NCI-H1092 treated with DMSO at 0.1 percent for 48 hours (cell line): ENCODE data around the gene TM4SF1.
"Not testable (repeated sequence)": the region's sequence is repeated elsewhere in the genome, so short reads cannot be mapped to it uniquely, and the experiment has no call there.

Experiments used
- DNase-seq: peaks from one replicate; lab custom pipeline; 2025; lab: John Stamatoyannopoulos, UW

Gene TM4SF1

DNA sequence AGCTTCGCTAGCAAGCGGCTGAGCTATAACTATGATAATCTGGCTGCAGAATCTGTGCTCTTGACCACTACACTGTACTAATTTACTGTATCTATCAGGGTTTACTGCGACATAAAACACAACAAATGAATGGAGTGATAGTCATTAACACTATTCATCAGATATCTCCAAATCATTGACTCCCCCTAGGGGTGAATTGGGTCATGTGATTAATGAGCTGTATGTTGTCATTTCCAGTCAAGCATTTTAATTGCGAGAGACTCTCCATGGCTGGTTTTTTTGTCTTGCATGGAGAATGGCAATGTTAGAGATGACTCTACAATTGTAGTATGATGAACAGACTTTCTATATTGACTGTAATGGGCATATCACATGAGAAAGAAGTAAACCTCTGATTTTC lies 33.5 kb downstream of the TM4SF1 start:
- DNase-seq: no peak

DNA sequence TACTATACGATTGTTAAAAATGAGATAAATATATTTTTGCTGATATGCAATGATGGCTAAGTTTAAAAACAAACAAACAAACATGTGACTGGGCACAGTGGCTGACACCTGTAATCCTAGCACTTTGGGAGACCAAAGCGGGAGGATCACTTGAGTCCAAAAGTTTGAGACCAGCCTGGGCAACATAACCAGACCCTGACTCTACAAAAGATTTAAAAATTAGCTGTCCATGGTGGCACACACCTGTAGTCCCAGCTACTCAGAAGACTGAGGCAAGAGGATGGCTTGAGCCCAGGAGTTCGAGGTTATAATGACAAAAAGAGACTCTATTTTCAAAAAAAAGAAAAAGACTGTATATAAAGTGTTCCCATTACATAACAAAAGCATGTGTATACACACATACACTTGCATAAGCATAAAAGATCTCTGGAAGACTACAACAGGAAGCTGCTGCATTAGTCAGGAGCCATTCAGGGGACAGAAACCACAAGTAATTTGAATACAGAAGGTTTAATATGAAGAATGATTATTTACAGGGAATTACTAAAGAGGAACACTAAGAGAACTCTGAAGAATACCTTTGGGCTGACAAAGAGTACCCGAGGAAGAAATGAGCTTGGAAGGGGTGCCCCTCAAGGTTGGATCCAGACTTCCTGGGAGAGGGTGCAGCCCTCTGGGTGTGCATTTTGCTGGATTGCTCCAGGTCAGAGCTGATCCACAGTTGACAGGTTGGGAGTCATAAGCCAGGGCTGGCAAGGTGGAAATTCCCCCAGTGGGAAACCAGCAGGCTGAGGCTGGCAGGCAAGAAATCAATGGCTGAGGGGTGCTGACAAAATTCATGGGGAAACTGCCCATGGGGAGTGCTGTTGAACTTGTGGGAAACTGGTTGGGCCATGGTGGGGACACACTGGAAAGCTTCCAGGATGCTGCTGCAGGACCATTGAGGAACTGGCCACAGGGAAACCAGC lies 34.8 kb downstream of the TM4SF1 start:
- DNase-seq: no peak

- peak; percentile 98 for DNase-seq
These were observed 37.0 kb downstream of the TM4SF1 start for GRCh38 chr3:149340310-149340933.

GRCh38 chr3:149339931-149340309 lies 37.5 kb downstream of the TM4SF1 start:
- peak; percentile 89 for DNase-seq

DNA sequence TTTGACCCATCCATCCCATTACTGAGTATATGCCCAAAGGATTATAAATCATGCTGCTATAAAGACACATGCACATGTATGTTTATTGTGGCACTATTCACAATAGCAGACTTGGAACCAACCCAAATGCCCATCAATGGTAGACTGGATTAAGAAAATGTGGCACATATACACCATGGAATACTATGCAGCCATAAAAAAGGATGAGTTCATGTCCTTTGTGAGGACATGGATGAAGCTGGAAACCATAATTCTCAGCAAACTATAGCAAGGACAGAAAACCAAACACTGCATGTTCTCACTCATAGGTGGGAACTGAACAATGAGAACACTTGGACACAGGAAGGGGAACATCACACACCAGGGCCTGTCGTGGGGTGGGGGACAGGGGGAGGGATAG lies 40.0 kb downstream of the TM4SF1 start:
- DNase-seq: not testable (repeated sequence)

DNA sequence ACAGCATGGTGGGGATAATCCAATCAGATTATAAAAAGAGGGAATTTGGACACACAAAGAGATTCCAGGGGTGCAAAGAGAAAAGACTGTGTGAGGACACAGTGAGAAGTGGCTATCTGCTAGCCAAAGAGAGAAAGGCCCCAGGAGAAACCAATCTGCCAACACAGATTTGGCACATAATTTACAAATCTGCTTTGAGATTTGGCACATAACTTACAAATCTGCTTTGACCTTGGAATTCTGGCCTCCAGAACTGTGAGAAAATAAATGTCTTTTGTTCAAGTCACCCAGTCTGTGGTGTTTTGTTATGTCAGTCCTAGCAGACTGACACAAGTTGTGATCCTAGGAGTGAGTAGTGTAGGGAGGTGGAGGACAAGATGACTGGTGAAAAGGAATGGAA lies 40.5 kb downstream of the TM4SF1 start:
- no peak for DNase-seq

DNA sequence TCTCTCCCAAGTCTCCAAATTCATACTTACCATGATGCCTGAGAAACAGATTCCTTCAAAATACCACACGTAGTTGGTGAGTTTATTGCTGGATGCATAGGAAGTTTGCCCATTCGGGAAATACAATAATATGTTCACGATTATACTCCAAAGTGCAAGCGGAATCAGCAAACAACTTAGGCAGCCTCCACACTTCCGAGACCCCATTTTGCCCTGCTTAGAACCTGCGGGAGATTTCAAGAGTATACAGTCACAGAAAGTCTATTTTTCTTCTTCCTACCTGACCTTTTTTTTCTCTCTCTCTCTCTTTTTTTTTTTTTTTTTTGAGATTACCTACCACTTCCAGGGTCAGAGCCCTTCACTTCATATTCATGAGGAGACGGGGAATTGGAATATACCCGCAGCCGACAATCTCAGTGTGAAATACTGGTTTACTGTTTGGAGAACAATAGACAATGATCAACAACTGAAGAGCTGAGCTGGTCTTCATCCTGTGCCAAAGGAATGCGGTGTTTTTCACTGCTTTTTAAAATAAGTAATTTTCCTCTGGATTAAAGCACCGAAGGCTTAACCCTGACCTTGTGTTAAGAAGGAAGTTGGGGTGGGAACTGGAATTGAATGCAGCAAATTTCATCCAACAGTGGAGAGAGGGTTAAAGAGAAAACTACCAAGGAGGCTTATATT lies 44.1 kb downstream of the TM4SF1 start, which contains the start of gene TM4SF18:
Gene TM4SF18, minus strand, starts transcription at position 461 of the 684 bp plus-strand sequence. Its CDS starts 254 bp downstream, at position 207.
- no peak for DNase-seq

GRCh38 chr3:149332771-149333170 lies 44.7 kb downstream of the TM4SF1 start:
- DNase-seq: no peak

DNA sequence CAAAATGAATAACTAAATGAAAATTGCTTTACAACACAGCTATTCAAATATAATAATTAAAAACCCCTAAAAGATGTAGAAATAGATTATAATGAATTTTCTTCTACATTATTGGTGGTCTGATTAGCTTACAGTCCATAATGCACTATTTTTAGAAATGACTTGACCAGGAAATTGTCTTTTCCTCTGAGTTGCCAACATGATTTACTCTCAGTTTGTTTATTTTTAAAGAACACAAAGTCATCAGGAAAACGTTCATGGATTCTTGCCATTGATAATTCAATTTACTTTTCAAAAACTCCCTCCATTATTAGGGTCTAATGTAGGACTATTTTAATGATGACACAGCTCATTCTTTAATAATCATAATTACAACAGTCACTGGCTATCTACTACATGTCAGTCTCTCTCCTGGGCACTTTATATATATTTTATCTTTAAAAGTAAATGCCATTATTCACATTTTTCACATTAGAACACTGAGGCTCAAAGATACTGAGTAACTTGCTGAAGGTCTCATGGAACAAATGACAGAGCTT lies 45.2 kb downstream of the TM4SF1 start:
- DNase-seq: no peak

DNA sequence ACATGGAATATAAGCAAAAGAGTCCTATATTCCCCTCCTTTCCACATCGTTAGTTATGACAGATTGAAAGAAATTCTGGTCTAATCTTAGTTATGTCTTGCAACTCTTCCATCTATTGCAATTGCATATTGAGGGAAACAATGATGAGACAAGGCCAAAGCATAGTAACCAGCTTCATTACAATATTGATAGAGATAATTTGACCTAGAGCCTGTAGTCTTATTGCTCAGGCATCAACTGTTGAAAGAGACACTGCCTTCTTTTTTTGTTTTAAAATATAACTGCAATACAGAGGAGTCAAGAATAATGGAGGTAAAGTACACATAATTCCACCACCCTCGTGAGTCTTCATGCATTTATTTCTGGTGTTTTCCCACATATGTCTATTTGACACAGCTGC lies 46.1 kb downstream of the TM4SF1 start:
- DNase-seq: no peak

GRCh38 chr3:149330609-149331331 lies 46.7 kb downstream of the TM4SF1 start:
- peak; percentile 88 for DNase-seq

GRCh38 chr3:149327156-149327555 lies 50.3 kb downstream of the TM4SF1 start:
- no peak for DNase-seq

DNA sequence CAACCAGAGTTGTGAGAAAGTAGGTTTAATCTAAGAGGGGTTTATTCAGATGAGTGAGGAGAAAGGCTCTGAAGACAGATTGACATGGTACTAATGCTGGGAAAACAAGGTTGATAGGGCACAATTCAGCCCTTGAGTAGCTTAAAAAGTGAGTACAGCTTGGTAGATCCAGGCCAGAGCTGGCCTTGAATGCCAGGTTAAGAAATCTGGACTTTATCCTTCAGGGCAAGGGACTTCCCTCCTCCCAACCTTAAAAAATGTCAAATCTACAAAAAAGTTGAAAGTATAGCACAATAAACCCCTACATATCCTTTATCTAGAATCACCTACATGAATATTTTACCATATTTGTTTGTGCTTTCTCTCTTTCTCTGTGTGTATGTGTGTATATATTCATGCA lies 51.9 kb downstream of the TM4SF1 start:
- DNase-seq: no peak

GRCh38 chr3:149324332-149324731 lies 53.1 kb downstream of the TM4SF1 start:
- no peak for DNase-seq

GRCh38 chr3:149321640-149322039 lies 55.8 kb downstream of the TM4SF1 start:
- no peak for DNase-seq

DNA sequence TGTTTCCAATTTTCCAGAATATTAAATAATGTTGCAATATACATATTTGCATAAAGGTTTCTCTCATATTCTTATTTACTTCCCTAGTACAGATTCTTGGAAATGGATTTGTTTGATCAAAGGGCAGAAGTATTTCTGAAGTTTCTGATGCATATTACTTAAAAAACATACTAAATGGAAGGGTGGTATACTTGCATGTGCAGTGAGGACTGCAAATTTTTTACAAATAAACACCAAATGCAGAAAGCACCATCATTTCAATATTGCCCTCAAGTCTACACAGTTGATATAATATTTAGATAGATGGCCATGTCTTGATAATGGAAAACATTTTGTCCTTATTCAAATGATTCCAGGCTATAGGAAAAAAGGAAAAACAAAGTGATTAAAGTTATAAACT lies 56.3 kb downstream of the TM4SF1 start:
- no peak for DNase-seq

DNA sequence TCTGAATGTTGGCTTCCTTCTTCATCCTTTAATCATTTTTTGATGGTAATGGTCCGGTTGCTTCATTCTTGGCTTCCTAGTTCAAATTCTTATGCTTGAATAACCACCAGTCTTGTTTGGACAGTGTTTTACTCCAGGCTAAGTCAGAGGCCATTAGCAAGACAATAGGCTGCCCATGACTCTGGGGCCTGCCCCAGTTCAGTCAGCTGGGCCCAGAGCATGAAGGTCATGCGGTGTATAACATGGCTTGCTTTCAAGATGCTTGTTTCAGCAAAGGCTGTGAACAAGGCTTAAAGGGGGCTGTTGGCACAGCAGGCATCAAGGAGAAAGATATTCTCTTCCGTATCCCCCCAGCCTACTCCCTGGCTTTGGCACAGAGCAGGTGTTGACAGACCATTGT lies 57.7 kb downstream of the TM4SF1 start:
- no peak for DNase-seq
